Hepatocyte (in vitro differentiated cells): Measurements from ENCODE around the gene C11orf52.

Experiments used
- EZH2 ChIP-seq: fragments of 200-600 bp; sonication (generic); IDR thresholded peaks from 2 replicates; pipeline ENCODE4 v1.6.1; 2016; ENCODE audit warnings: antibody characterized with exemption, mild to moderate bottlenecking, borderline replicate concordance
- EZH2phosphoT487 ChIP-seq: fragments of 200-600 bp; sonication (generic); IDR thresholded peaks from one replicate; pipeline ENCODE4 v1.6.1; 2018; ENCODE audit warnings: antibody characterized with exemption, mild to moderate bottlenecking, low read depth, moderate library complexity; ENCODE audit not compliant: unreplicated experiment, severe bottlenecking
- TF ChIP-seq, protein P1 (sequence below): fragments of 200-600 bp; sonication (generic); IDR thresholded peaks from 2 replicates; pipeline ENCODE4 v1.5.1; 2016; ENCODE audit warnings: antibody characterized with exemption, mild to moderate bottlenecking; ENCODE audit not compliant: poor library complexity

DNA sequence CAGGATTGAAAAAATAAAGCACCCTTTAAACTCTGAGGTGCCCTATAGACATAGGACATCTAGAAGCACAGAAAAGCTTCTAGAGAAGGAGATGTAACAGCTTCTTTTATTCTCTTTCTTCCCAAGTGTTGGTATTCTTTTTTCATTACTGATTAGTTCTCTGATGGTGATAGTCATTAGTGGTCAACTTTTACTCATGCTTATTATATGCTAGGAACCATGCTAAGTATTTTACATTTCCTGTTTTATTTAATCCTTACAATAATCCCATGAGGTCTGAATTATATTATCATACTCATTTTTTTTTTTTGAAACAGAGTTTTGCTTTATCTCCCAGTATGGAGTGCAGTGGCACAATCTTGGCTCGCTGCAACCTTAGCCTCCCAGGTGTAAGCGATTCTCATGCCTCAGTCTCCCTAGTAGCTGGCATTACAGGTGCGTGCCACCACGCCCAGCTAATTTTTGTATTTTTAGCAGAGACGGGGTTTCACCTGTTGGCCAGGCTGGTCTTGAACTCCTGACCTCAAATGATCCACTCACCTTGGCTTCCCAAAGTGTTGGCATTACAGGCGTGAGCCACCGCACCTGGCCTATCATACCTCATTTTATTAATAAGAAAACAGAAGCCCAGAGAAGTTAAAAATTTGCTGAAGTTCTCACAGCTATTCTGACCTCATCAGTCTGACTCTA, 3.0 kb downstream of the C11orf52 start:
- TF ChIP-seq, protein P1, sequence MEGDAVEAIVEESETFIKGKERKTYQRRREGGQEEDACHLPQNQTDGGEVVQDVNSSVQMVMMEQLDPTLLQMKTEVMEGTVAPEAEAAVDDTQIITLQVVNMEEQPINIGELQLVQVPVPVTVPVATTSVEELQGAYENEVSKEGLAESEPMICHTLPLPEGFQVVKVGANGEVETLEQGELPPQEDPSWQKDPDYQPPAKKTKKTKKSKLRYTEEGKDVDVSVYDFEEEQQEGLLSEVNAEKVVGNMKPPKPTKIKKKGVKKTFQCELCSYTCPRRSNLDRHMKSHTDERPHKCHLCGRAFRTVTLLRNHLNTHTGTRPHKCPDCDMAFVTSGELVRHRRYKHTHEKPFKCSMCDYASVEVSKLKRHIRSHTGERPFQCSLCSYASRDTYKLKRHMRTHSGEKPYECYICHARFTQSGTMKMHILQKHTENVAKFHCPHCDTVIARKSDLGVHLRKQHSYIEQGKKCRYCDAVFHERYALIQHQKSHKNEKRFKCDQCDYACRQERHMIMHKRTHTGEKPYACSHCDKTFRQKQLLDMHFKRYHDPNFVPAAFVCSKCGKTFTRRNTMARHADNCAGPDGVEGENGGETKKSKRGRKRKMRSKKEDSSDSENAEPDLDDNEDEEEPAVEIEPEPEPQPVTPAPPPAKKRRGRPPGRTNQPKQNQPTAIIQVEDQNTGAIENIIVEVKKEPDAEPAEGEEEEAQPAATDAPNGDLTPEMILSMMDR = no peak
- TF ChIP-seq EZH2 (no peak), EZH2phosphoT487 (no peak)
